Ishikawa (cell line): ENCODE measurements around the gene GDE1.

Experiments used
- CEBPB ChIP-seq: IDR thresholded peaks from 2 replicates; pipeline ENCODE4 v1.6.1; 2012
- CREB1 ChIP-seq: IDR thresholded peaks from 2 replicates; pipeline ENCODE4 v1.6.1; 2012; ENCODE audit warnings: low read depth
- EGR1 ChIP-seq: IDR thresholded peaks from 2 replicates; pipeline ENCODE4 v1.6.1; 2012
- EP300 ChIP-seq: IDR thresholded peaks from 2 replicates; pipeline ENCODE4 v1.6.1; 2012; ENCODE audit warnings: borderline replicate concordance
- FOXM1 ChIP-seq: IDR thresholded peaks from 2 replicates; pipeline ENCODE4 v1.6.1; 2012; ENCODE audit warnings: low read depth, borderline replicate concordance
- NFIC ChIP-seq: IDR thresholded peaks from 2 replicates; pipeline ENCODE4 v1.6.1; 2012
- RAD21 ChIP-seq: IDR thresholded peaks from 2 replicates; pipeline ENCODE4 v1.6.1; 2012; ENCODE audit warnings: low read depth
- TAF1 ChIP-seq: IDR thresholded peaks from 2 replicates; pipeline ENCODE4 v1.6.1; 2012; ENCODE audit warnings: low read depth, mild to moderate bottlenecking
- TEAD4 ChIP-seq: IDR thresholded peaks from 2 replicates; pipeline ENCODE4 v1.6.1; 2012
- YY1 ChIP-seq: IDR thresholded peaks from 2 replicates; pipeline ENCODE4 v1.6.1; 2012; ENCODE audit warnings: low read depth
- ZBTB7A ChIP-seq: IDR thresholded peaks from 2 replicates; pipeline ENCODE4 v1.6.1; 2012; ENCODE audit warnings: low read depth
- TF ChIP-seq, protein P1 (sequence below): IDR thresholded peaks from 2 replicates; pipeline ENCODE4 v1.6.1; 2012
- TF ChIP-seq, protein P2 (sequence below): IDR thresholded peaks from 2 replicates; pipeline ENCODE4 v1.6.1; 2012; ENCODE audit warnings: low read depth, mild to moderate bottlenecking
- TF ChIP-seq, protein P3 (sequence below): IDR thresholded peaks from 2 replicates; pipeline ENCODE4 v1.6.1; 2012

DNA sequence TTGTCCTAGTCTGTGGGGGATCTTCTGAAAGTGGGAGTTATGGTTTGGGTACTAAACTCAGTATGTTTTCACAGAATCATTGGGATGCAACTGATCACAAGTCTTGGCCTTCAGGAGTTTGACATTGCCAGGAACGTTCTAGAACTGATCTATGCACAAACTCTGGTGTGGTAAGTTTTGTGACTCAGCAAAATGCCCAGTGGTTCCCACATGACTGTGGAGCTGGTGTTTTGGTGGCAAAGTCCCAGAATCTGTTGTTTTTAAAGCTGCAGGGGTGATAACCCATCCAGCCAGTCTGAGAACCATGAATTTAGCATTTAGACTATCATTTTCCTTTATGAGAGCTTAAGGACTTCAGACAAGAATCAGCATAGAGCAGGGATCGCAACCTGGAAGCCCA lies 40.6 kb downstream of the GDE1 start:
- TF ChIP-seq NFIC: no peak
- no peak for TF ChIP-seq EP300
- no peak for TF ChIP-seq CEBPB
- TF ChIP-seq YY1: no peak
- TF ChIP-seq EGR1: no peak
- TF ChIP-seq, protein P1, sequence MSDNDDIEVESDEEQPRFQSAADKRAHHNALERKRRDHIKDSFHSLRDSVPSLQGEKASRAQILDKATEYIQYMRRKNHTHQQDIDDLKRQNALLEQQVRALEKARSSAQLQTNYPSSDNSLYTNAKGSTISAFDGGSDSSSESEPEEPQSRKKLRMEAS: no peak
- TF ChIP-seq, protein P2, sequence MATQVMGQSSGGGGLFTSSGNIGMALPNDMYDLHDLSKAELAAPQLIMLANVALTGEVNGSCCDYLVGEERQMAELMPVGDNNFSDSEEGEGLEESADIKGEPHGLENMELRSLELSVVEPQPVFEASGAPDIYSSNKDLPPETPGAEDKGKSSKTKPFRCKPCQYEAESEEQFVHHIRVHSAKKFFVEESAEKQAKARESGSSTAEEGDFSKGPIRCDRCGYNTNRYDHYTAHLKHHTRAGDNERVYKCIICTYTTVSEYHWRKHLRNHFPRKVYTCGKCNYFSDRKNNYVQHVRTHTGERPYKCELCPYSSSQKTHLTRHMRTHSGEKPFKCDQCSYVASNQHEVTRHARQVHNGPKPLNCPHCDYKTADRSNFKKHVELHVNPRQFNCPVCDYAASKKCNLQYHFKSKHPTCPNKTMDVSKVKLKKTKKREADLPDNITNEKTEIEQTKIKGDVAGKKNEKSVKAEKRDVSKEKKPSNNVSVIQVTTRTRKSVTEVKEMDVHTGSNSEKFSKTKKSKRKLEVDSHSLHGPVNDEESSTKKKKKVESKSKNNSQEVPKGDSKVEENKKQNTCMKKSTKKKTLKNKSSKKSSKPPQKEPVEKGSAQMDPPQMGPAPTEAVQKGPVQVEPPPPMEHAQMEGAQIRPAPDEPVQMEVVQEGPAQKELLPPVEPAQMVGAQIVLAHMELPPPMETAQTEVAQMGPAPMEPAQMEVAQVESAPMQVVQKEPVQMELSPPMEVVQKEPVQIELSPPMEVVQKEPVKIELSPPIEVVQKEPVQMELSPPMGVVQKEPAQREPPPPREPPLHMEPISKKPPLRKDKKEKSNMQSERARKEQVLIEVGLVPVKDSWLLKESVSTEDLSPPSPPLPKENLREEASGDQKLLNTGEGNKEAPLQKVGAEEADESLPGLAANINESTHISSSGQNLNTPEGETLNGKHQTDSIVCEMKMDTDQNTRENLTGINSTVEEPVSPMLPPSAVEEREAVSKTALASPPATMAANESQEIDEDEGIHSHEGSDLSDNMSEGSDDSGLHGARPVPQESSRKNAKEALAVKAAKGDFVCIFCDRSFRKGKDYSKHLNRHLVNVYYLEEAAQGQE: no peak
- TF ChIP-seq, protein P3, sequence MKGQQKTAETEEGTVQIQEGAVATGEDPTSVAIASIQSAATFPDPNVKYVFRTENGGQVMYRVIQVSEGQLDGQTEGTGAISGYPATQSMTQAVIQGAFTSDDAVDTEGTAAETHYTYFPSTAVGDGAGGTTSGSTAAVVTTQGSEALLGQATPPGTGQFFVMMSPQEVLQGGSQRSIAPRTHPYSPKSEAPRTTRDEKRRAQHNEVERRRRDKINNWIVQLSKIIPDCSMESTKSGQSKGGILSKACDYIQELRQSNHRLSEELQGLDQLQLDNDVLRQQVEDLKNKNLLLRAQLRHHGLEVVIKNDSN: no peak
- no peak for TF ChIP-seq TAF1
- TF ChIP-seq RAD21: no peak
- no peak for TF ChIP-seq CREB1
- no peak for TF ChIP-seq ZBTB7A
- TF ChIP-seq FOXM1: no peak
- TF ChIP-seq TEAD4: no peak
